Keratinocyte (primary cell): Measurements from ENCODE around the gene FER1L5.

Source experiments
- CTCF ChIP-seq, 3 experiments: IDR thresholded peaks in 1 of 3; conservative IDR thresholded peaks in 1 of 3; optimal IDR thresholded peaks in 1 of 3; 2 replicates in 2 of 3; 3 replicates in 1 of 3; pipeline versions ENCODE3 to v1.5.1; 2011; ENCODE audit warnings: low read length in 3 of 3, mild to moderate bottlenecking in 3 of 3, moderate library complexity in 2 of 3, control low read depth in 1 of 3, inconsistent platforms in 1 of 3; ENCODE audit not compliant: insufficient read depth in 2 of 3; ENCODE audit errors: extremely low read depth in 1 of 3
- EZH2 ChIP-seq: IDR thresholded peaks from one replicate; pipeline ENCODE4 v1.6.1; 2012; ENCODE audit warnings: inconsistent platforms, mild to moderate bottlenecking, low read length, moderate library complexity

- TF ChIP-seq CTCF (optimal IDR thresholded peaks at IDR 0.05 in 1 of 3, IDR thresholded peaks at IDR 0.05 in 1 of 3, conservative IDR thresholded peaks at IDR 0.05 in 1 of 3; ENCODE audit: extremely low read depth in 1 of 3, insufficient read depth in 2 of 3, low read length in 3 of 3): no peak
- no peak for TF ChIP-seq EZH2
Measured at GRCh38 chr2:96689431-96689991, 46.9 kb downstream of the FER1L5 start.
